Fibroblast of lung (primary cell): Measurements from ENCODE around the gene NSDHL. TPM values are rescaled to one million over a fixed set of nuclear protein-coding genes. Genes with fewer than 3 reads are reported as not detected.

Source experiments
- DNase-seq, 2 donors: peaks; one replicate each; pipeline versions ENCODE4 v3.0.0 to v3.0.0-alpha.2; 2010; ENCODE audit warnings: low read depth in 2 of 2
- H2AFZ ChIP-seq: 2 replicates; pipeline ENCODE4 v1.5.1; 2012; ENCODE audit warnings: low read length, control low read depth, inconsistent platforms
- H3K27ac ChIP-seq: 2 replicates; pipeline ENCODE4 v1.5.1; 2011; ENCODE audit warnings: low read length, control low read depth; ENCODE audit not compliant: insufficient read depth
- H3K27me3 ChIP-seq: 2 replicates; pipeline ENCODE4 v1.5.1; 2011; ENCODE audit warnings: mild to moderate bottlenecking, low read length; ENCODE audit not compliant: control insufficient read depth, insufficient read depth
- H3K36me3 ChIP-seq: 2 replicates; pipeline ENCODE4 v1.5.1; 2011; ENCODE audit warnings: low read length; ENCODE audit not compliant: control insufficient read depth, insufficient read depth
- H3K4me1 ChIP-seq: 2 replicates; pipeline ENCODE4 v1.5.1; 2011; ENCODE audit warnings: low read length; ENCODE audit not compliant: control insufficient read depth, insufficient read depth; ENCODE audit errors: extremely low read depth
- H3K4me2 ChIP-seq: 2 replicates; pipeline ENCODE4 v1.5.1; 2011; ENCODE audit warnings: low read length, control low read depth; ENCODE audit not compliant: insufficient read depth; ENCODE audit errors: extremely low read depth
- H3K4me3 ChIP-seq, 4 experiments: fragments of 200-600 bp in 1 of 4; sonication (generic) in 1 of 4; replicated peaks in 1 of 4; 2 replicates each; pipeline ENCODE4 v1.5.1; 2011 to 2016; ENCODE audit warnings: low read length in 4 of 4, low read depth in 3 of 4, mild to moderate bottlenecking in 3 of 4, control low read depth in 2 of 4, inconsistent platforms in 1 of 4, mixed read lengths in 1 of 4; ENCODE audit not compliant: insufficient read depth in 1 of 4; ENCODE audit errors: control extremely low read depth in 1 of 4
- H3K79me2 ChIP-seq: 2 replicates; pipeline ENCODE4 v1.5.1; 2012; ENCODE audit warnings: mild to moderate bottlenecking, low read length, inconsistent platforms; ENCODE audit not compliant: control insufficient read depth, insufficient read depth
- H3K9ac ChIP-seq: 2 replicates; pipeline ENCODE4 v1.5.1; 2011; ENCODE audit warnings: mild to moderate bottlenecking, low read length, control low read depth; ENCODE audit not compliant: insufficient read depth
- H3K9me3 ChIP-seq: 2 replicates; pipeline ENCODE4 v1.5.1; 2012; ENCODE audit warnings: low read depth, low read length; ENCODE audit not compliant: control insufficient read depth, insufficient read depth
- H4K20me1 ChIP-seq: 2 replicates; pipeline ENCODE4 v1.5.1; 2011; ENCODE audit warnings: low read length; ENCODE audit not compliant: control insufficient read depth, insufficient read depth; ENCODE audit errors: extremely low read depth
- CTCF ChIP-seq, 2 donors: IDR thresholded peaks in 1 of 2; conservative IDR thresholded peaks in 1 of 2; 1 replicate in 1 of 2; 2 replicates in 1 of 2; pipeline ENCODE4 v1.5.1; 2011 to 2012; ENCODE audit warnings: low read length in 2 of 2, control low read depth in 1 of 2, inconsistent platforms in 1 of 2, low read depth in 1 of 2, mild to moderate bottlenecking in 1 of 2
- EZH2 ChIP-seq: IDR thresholded peaks from 2 replicates; pipeline ENCODE4 v1.5.1; 2012; ENCODE audit warnings: low read length, control low read depth, mild to moderate bottlenecking; ENCODE audit errors: missing control alignments
- polyA plus RNA-seq, 2 donors: library from polyadenylated mRNA; depleted of rRNA in 1 of 2; stranded (reverse) in 1 of 2; unstranded in 1 of 2; fragments of >200 nt; gene quantifications; 2 replicates each; pipeline ENCODE4 v1.2.1, GENCODE V29; 2011 to 2012; ENCODE audit warnings: missing spikeins in 1 of 2
- total RNA-seq: library from RNA; depleted of rRNA; stranded (reverse); fragments of >200 nt; gene quantifications from 2 replicates; pipeline ENCODE4 v1.2.1, GENCODE V29; 2014

The NSDHL gene
- total and polyA plus RNA-seq, 2 donors (not counting 1 experiment from before 2014, with no cell fraction given) = 32.2 to 43.5 TPM

GRCh38 chrX:152903589-152903988 lies 72.7 kb downstream of the NSDHL start:
- no peak overlapping the region for H3K27ac ChIP-seq
- no peaks in the 10 kb centered on the region for H3K36me3 ChIP-seq
- H3K9ac ChIP-seq = no peak overlapping the region
- no peaks in the 10 kb centered on the region for H3K79me2 ChIP-seq
- no peaks in the 10 kb centered on the region for H4K20me1 ChIP-seq
- no peaks in the 10 kb centered on the region for H3K27me3 ChIP-seq
- DNase-seq = no peak
- H3K4me2 ChIP-seq = no peak overlapping the region
- no peak overlapping the region for H2AFZ ChIP-seq
- H3K4me3 ChIP-seq = no peak overlapping the region
- H3K9me3 ChIP-seq = no peaks in the 10 kb centered on the region
- TF ChIP-seq CTCF (conservative IDR thresholded peaks at IDR 0.05 in 1 of 2, IDR thresholded peaks at IDR 0.05 in 1 of 2; ENCODE audit: low read depth in 1 of 2, low read length in 2 of 2) (no peak), EZH2 (no peak)
- H3K4me1 ChIP-seq = peaks cover 2% of the 10 kb centered on the region

GRCh38 chrX:152904151-152905080 lies 73.6 kb downstream of the NSDHL start:
- H3K9ac ChIP-seq = no peak overlapping the region
- no peaks in the 10 kb centered on the region for H3K79me2 ChIP-seq
- no peak overlapping the region for H3K27ac ChIP-seq
- H4K20me1 ChIP-seq = no peaks in the 10 kb centered on the region
- no peak overlapping the region for H2AFZ ChIP-seq
- H3K27me3 ChIP-seq = no peaks in the 10 kb centered on the region
- H3K4me3 ChIP-seq = no peak overlapping the region
- peak; percentile 46 to 70 for DNase-seq
- no peak for TF ChIP-seq EZH2
- TF ChIP-seq CTCF (conservative IDR thresholded peaks at IDR 0.05 in 1 of 2, IDR thresholded peaks at IDR 0.05 in 1 of 2; ENCODE audit: low read depth in 1 of 2, low read length in 2 of 2) = peak; percentile 68 to 84
- no peaks in the 10 kb centered on the region for H3K36me3 ChIP-seq
- no peak overlapping the region for H3K4me2 ChIP-seq
- H3K4me1 ChIP-seq = peaks cover 2% of the 10 kb centered on the region
- H3K9me3 ChIP-seq = no peaks in the 10 kb centered on the region

- H3K9ac ChIP-seq = no peak overlapping the region
- H3K27me3 ChIP-seq = no peaks in the 10 kb centered on the region
- no peaks in the 10 kb centered on the region for H3K36me3 ChIP-seq
- no peak overlapping the region for H2AFZ ChIP-seq
- TF ChIP-seq CTCF (conservative IDR thresholded peaks at IDR 0.05 in 1 of 2, IDR thresholded peaks at IDR 0.05 in 1 of 2; ENCODE audit: low read depth in 1 of 2, low read length in 2 of 2) = no peak
- TF ChIP-seq EZH2 = no peak
- no peaks in the 10 kb centered on the region for H3K79me2 ChIP-seq
- H3K27ac ChIP-seq = no peak overlapping the region
- no peaks in the 10 kb centered on the region for H4K20me1 ChIP-seq
- no peak overlapping the region for H3K4me3 ChIP-seq
- no peak overlapping the region for H3K4me2 ChIP-seq
- no peaks in the 10 kb centered on the region for H3K9me3 ChIP-seq
- H3K4me1 ChIP-seq = peaks cover 2% of the 10 kb centered on the region
- no peak for DNase-seq
Observed at GRCh38 chrX:152905081-152905420, 74.2 kb downstream of the NSDHL start.
